Endothelial cell of umbilical vein (primary cell): ENCODE data around the gene VAV2.

Experiments used
- CTCF ChIP-seq, 2 donors: IDR thresholded peaks; 1 replicate in 1 of 2; 2 replicates in 1 of 2; pipeline ENCODE4 v1.5.1; 2011; ENCODE audit warnings: low read length in 2 of 2, mild to moderate bottlenecking in 2 of 2, moderate library complexity in 2 of 2, control low read depth in 1 of 2, inconsistent platforms in 1 of 2, low read depth in 1 of 2; ENCODE audit not compliant: insufficient read depth in 1 of 2; ENCODE audit errors: extremely low read depth in 1 of 2
- MAX ChIP-seq: IDR thresholded peaks from 2 replicates; pipeline ENCODE4 v1.6.1; 2011; ENCODE audit not compliant: insufficient read depth, insufficient read length
- MYC ChIP-seq: IDR thresholded peaks from one replicate; pipeline ENCODE4 v1.6.1; 2011; ENCODE audit warnings: mild to moderate bottlenecking, low read depth, low read length

GRCh38 chr9:134033516-134034214 is 41.5 kb upstream of the VAV2 start:
- no peak for TF ChIP-seq CTCF (IDR thresholded peaks at IDR 0.05; ENCODE audit: extremely low read depth in 1 of 2, insufficient read depth in 1 of 2, low read depth in 1 of 2, low read length in 2 of 2)
- no peak for TF ChIP-seq MYC
- TF ChIP-seq MAX = no peak
